GM10248 (cell line): ENCODE data around the gene DOCK1.

Experiments
- CTCF ChIA-PET: fragments of 300-600 bp; sonication (Branson Sonifier 250); formaldehyde crosslinking; extraction: SDS; loops from one replicate; lab custom pipeline; 2021; ENCODE audit warnings: antibody characterized with exemption; lab: Yijun Ruan, JAX
- POLR2A ChIA-PET: fragments of 350-650 bp; sonication (Branson Sonifier 250); formaldehyde crosslinking; extraction: SDS; loops from one replicate; lab custom pipeline; 2020; ENCODE audit warnings: antibody characterized with exemption; lab: Yijun Ruan, JAX
- DNase-seq: peaks from one replicate; pipeline ENCODE4 v3.0.0; 2012; ENCODE audit errors: extremely low spot score
- CTCF ChIP-seq: IDR thresholded peaks from 2 replicates; pipeline ENCODE4 v1.5.1; 2012; ENCODE audit warnings: mild to moderate bottlenecking, low read depth; ENCODE audit errors: extremely low read depth, missing control alignments, control extremely low read depth

DOCK1 gene

GRCh38 chr10:127080317-127080716 lies 175.1 kb downstream of the DOCK1 start:
- no peak for DNase-seq
- ChIA-PET CTCF (interaction anchor here (0.9 kb wide), 1 partner anchor 36 kb away, joined by 3 read pairs; no protein-coding TSS in a partner anchor), POLR2A (no interaction called here)
- no peak for TF ChIP-seq CTCF

- no peak for DNase-seq
- POLR2A ChIA-PET, result no interaction called here
- CTCF ChIA-PET, result no interaction called here
- TF ChIP-seq CTCF, result no peak
These were observed 176.7 kb downstream of the DOCK1 start for GRCh38 chr10:127081851-127082345.

- no peak for TF ChIP-seq CTCF
These were observed 177.4 kb downstream of the DOCK1 start for GRCh38 chr10:127082651-127083050.

GRCh38 chr10:127085957-127086356 lies 180.7 kb downstream of the DOCK1 start:
- POLR2A ChIA-PET, result no interaction called here
- TF ChIP-seq CTCF, result no peak
- CTCF ChIA-PET, result no interaction called here
- no peak for DNase-seq

More at GRCh38 chr10:127082651-127083050, 177.4 kb downstream of the DOCK1 start:
- no peak for DNase-seq
- ChIA-PET POLR2A (no interaction called here), CTCF (no interaction called here)

- TF ChIP-seq CTCF, result no peak
- ChIA-PET CTCF (no interaction called here), POLR2A (no interaction called here)
- no peak for DNase-seq
These were observed 183.7 kb downstream of the DOCK1 start for GRCh38 chr10:127088908-127089307.

- no peak for DNase-seq
- ChIA-PET POLR2A (no interaction called here), CTCF (no interaction called here)
- TF ChIP-seq CTCF, result no peak
These were observed 184.2 kb downstream of the DOCK1 start for GRCh38 chr10:127089446-127089845.
